Trophoblast cell (in vitro differentiated cells and primary cell): ENCODE results near the gene VWA8.

Experiments
- DNase-seq, 2 donors: peaks; one replicate each; pipeline ENCODE4 v3.0.0-alpha.2; 2016
- H2AFZ ChIP-seq: 2 replicates; pipeline ENCODE4 v1.6.1; 2013; ENCODE audit warnings: low read length, moderate library complexity, mild to moderate bottlenecking; ENCODE audit not compliant: insufficient read depth, poor library complexity
- H2AK5ac ChIP-seq: 2 replicates; pipeline ENCODE4 v1.6.1; 2013; ENCODE audit warnings: mild to moderate bottlenecking, low read length
- H2BK120ac ChIP-seq: 2 replicates; pipeline ENCODE4 v1.6.1; 2013; ENCODE audit warnings: low read length, mild to moderate bottlenecking, moderate library complexity; ENCODE audit not compliant: insufficient read depth, poor library complexity
- H2BK12ac ChIP-seq: 2 replicates; pipeline ENCODE4 v1.6.1; 2013; ENCODE audit warnings: mild to moderate bottlenecking, low read length, moderate library complexity
- H2BK5ac ChIP-seq: 2 replicates; pipeline ENCODE4 v1.6.1; 2013; ENCODE audit warnings: low read length, low read depth, moderate library complexity, mild to moderate bottlenecking; ENCODE audit not compliant: poor library complexity
- H3K14ac ChIP-seq: 2 replicates; pipeline ENCODE4 v1.6.1; 2013; ENCODE audit warnings: mild to moderate bottlenecking, low read length
- H3K18ac ChIP-seq: 2 replicates; pipeline ENCODE4 v1.6.1; 2013; ENCODE audit warnings: mild to moderate bottlenecking, low read length
- H3K23ac ChIP-seq: 2 replicates; pipeline ENCODE4 v1.6.1; 2013; ENCODE audit warnings: low read length
- H3K27ac ChIP-seq: 2 replicates; pipeline ENCODE4 v1.5.1; 2013; ENCODE audit warnings: low read depth, mild to moderate bottlenecking, inconsistent platforms, low read length, moderate library complexity
- H3K27me3 ChIP-seq: 2 replicates; pipeline ENCODE4 v1.6.1; 2013; ENCODE audit warnings: inconsistent platforms, mild to moderate bottlenecking, low read length, moderate library complexity; ENCODE audit not compliant: insufficient read depth
- H3K36me3 ChIP-seq, 2 experiments: 1 replicate in 1 of 2; 2 replicates in 1 of 2; pipeline ENCODE4 v1.6.1; 2013; ENCODE audit warnings: low read length in 2 of 2, mild to moderate bottlenecking in 2 of 2, moderate library complexity in 1 of 2; ENCODE audit not compliant: insufficient read depth in 2 of 2, control insufficient read depth in 1 of 2
- H3K4ac ChIP-seq: 2 replicates; pipeline ENCODE4 v1.6.1; 2013; ENCODE audit warnings: low read depth, mild to moderate bottlenecking, low read length, moderate library complexity
- H3K4me1 ChIP-seq, 2 experiments: 1 replicate in 1 of 2; 2 replicates in 1 of 2; pipeline ENCODE4 v1.6.1; 2013; ENCODE audit warnings: low read length in 2 of 2, mild to moderate bottlenecking in 2 of 2, moderate library complexity in 1 of 2; ENCODE audit not compliant: insufficient read depth in 2 of 2, control insufficient read depth in 1 of 2
- H3K4me2 ChIP-seq: 2 replicates; pipeline ENCODE4 v1.6.1; 2013; ENCODE audit warnings: inconsistent platforms, mild to moderate bottlenecking, low read length, moderate library complexity
- H3K4me3 ChIP-seq: 2 replicates; pipeline ENCODE4 v1.5.1; 2013; ENCODE audit warnings: mild to moderate bottlenecking, low read depth, low read length, inconsistent platforms
- H3K79me1 ChIP-seq: one replicate; pipeline ENCODE4 v1.6.1; 2013; ENCODE audit warnings: low read length
- H3K79me2 ChIP-seq: 2 replicates; pipeline ENCODE4 v1.6.1; 2013; ENCODE audit warnings: low read length, mild to moderate bottlenecking; ENCODE audit not compliant: control insufficient read depth, insufficient read depth, poor library complexity
- H3K9ac ChIP-seq: 2 replicates; pipeline ENCODE4 v1.6.1; 2013; ENCODE audit warnings: mild to moderate bottlenecking, low read length
- H3K9me3 ChIP-seq: 2 replicates; pipeline ENCODE4 v1.6.1; 2013; ENCODE audit warnings: low read depth, mild to moderate bottlenecking, control low read depth, inconsistent platforms, low read length; ENCODE audit not compliant: insufficient read depth
- H4K12ac ChIP-seq: 2 replicates; pipeline ENCODE4 v1.6.1; 2013; ENCODE audit warnings: low read depth, mild to moderate bottlenecking, low read length, moderate library complexity
- H4K8ac ChIP-seq: 2 replicates; pipeline ENCODE4 v1.6.1; 2013; ENCODE audit warnings: low read depth, mild to moderate bottlenecking, low read length, moderate library complexity
- H4K91ac ChIP-seq: one replicate; pipeline ENCODE4 v1.6.1; 2013; ENCODE audit warnings: low read depth, mild to moderate bottlenecking, low read length, moderate library complexity
- WGBS: extraction: QIAGEN DNeasy Blood & Tissue Kit; methylation state at CpG from one replicate; pipeline ENCODE4 v1.1.7; 2013; ENCODE audit warnings: missing lambda C conversion rate; ENCODE audit not compliant: insufficient read length, insufficient coverage; ENCODE audit errors: extremely low coverage; 5-methylcytosine and 5-hydroxymethylcytosine counted together

The VWA8 gene

DNA sequence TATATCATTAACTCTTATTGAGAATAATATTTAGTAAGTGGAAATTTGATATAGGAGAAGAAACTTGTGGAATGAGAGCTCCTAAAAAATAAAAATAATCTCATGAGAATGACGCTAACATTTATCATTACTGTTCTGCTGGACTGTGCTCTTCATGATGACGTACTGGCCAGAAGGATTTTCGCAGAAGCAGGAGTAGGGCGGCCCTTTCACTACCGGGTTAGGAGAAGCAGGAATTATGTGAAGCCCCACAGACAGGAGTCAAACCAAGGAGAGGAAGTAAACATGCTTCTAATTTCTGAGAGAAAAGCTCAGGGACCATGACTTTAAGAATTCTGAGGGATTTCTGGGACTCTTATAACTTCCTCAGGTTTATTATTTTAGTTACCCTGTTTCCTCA, 195.1 kb downstream of the VWA8 start:
- no peak overlapping the region for H3K23ac ChIP-seq
- no peak overlapping the region for H4K12ac ChIP-seq
- H3K4me2 ChIP-seq, result no peak overlapping the region
- no peak overlapping the region for H3K4ac ChIP-seq
- no CpG with 5 or more reads among the region's 5 CpGs for WGBS
- no peak overlapping the region for H3K9ac ChIP-seq
- no peak overlapping the region for H3K18ac ChIP-seq
- H2AFZ ChIP-seq, result no peak overlapping the region
- no peak overlapping the region for H3K4me3 ChIP-seq
- no peak overlapping the region for H3K27ac ChIP-seq
- H3K79me1 ChIP-seq, result no peaks in the 10 kb centered on the region
- no peaks in the 10 kb centered on the region for H3K79me2 ChIP-seq
- no peak overlapping the region for H4K91ac ChIP-seq
- no peaks in the 10 kb centered on the region for H3K4me1 ChIP-seq
- H4K8ac ChIP-seq, result no peak overlapping the region
- H2BK5ac ChIP-seq, result no peak overlapping the region
- no peak overlapping the region for H3K14ac ChIP-seq
- H2AK5ac ChIP-seq, result no peak overlapping the region
- no peak overlapping the region for H2BK12ac ChIP-seq
- no peaks in the 10 kb centered on the region for H3K36me3 ChIP-seq
- no peak overlapping the region for H2BK120ac ChIP-seq
- H3K9me3 ChIP-seq, result no peaks in the 10 kb centered on the region
- no peaks in the 10 kb centered on the region for H3K27me3 ChIP-seq
- no peak for DNase-seq

GRCh38 chr13:41765020-41765419, 195.9 kb downstream of the VWA8 start:
- Histone ChIP-seq H2BK120ac (no peak overlapping the region), H4K12ac (no peak overlapping the region), H3K27me3 (no peaks in the 10 kb centered on the region), H4K8ac (no peak overlapping the region), H3K4me2 (no peak overlapping the region), H3K18ac (no peak overlapping the region), H3K23ac (no peak overlapping the region), H3K79me2 (no peaks in the 10 kb centered on the region), H2BK12ac (no peak overlapping the region), H3K4me3 (no peak overlapping the region), H4K91ac (no peak overlapping the region), H2BK5ac (no peak overlapping the region), H3K4ac (no peak overlapping the region), H3K14ac (no peak overlapping the region), H3K79me1 (no peaks in the 10 kb centered on the region), H3K9ac (no peak overlapping the region), H3K27ac (no peak overlapping the region), H2AFZ (no peak overlapping the region), H3K9me3 (no peaks in the 10 kb centered on the region), H3K4me1 (no peaks in the 10 kb centered on the region), H3K36me3 (no peaks in the 10 kb centered on the region), H2AK5ac (no peak overlapping the region)
- no CpG with 5 or more reads among the region's 1 CpG for WGBS
- DNase-seq, result no peak

- Histone ChIP-seq H2BK5ac (no peak overlapping the region), H3K4me3 (no peak overlapping the region), H3K36me3 (no peaks in the 10 kb centered on the region), H3K27me3 (no peaks in the 10 kb centered on the region), H2BK12ac (no peak overlapping the region), H2AFZ (no peak overlapping the region), H3K4me2 (no peak overlapping the region), H4K12ac (no peak overlapping the region), H3K79me2 (no peaks in the 10 kb centered on the region), H3K4me1 (no peaks in the 10 kb centered on the region), H2AK5ac (no peak overlapping the region), H3K9ac (no peak overlapping the region), H2BK120ac (no peak overlapping the region), H3K27ac (no peak overlapping the region), H3K14ac (no peak overlapping the region), H3K18ac (no peak overlapping the region), H3K9me3 (no peaks in the 10 kb centered on the region), H4K91ac (no peak overlapping the region), H3K79me1 (no peaks in the 10 kb centered on the region), H4K8ac (no peak overlapping the region), H3K4ac (no peak overlapping the region), H3K23ac (no peak overlapping the region)
- no peak for DNase-seq
- WGBS, result no CpG with 5 or more reads among the region's 4 CpGs
These were observed 196.4 kb downstream of the VWA8 start for GRCh38 chr13:41764558-41764957.

GRCh38 chr13:41763782-41764181, 197.1 kb downstream of the VWA8 start:
- H3K27me3 ChIP-seq, result no peaks in the 10 kb centered on the region

More at GRCh38 chr13:41763782-41764181, 197.1 kb downstream of the VWA8 start:
- no peak overlapping the region for H3K4me3 ChIP-seq
- no peak overlapping the region for H3K27ac ChIP-seq
- no peak overlapping the region for H4K91ac ChIP-seq
- no peaks in the 10 kb centered on the region for H3K36me3 ChIP-seq
- H3K79me2 ChIP-seq, result no peaks in the 10 kb centered on the region
- no peak overlapping the region for H3K9ac ChIP-seq
- DNase-seq, result no peak
- no peak overlapping the region for H2AK5ac ChIP-seq
- WGBS, result 100% methylated on average over 2 of the region's 3 CpGs
- no peaks in the 10 kb centered on the region for H3K4me1 ChIP-seq
- H3K23ac ChIP-seq, result no peak overlapping the region
- no peak overlapping the region for H2BK5ac ChIP-seq
- H2BK12ac ChIP-seq, result no peak overlapping the region
- H2BK120ac ChIP-seq, result no peak overlapping the region
- H4K12ac ChIP-seq, result no peak overlapping the region
- no peak overlapping the region for H4K8ac ChIP-seq
- no peak overlapping the region for H3K18ac ChIP-seq
- no peak overlapping the region for H3K4me2 ChIP-seq
- H3K4ac ChIP-seq, result no peak overlapping the region
- no peaks in the 10 kb centered on the region for H3K79me1 ChIP-seq
- H3K14ac ChIP-seq, result no peak overlapping the region
- no peaks in the 10 kb centered on the region for H3K9me3 ChIP-seq
- H2AFZ ChIP-seq, result no peak overlapping the region
